NCI-H2107 treated with DMSO at 0.1 percent for 48 hours (cell line): ENCODE data around the gene ADD3.

ENCODE experiments used
- DNase-seq: peaks from one replicate; lab custom pipeline; 2025; ENCODE audit not compliant: unreplicated experiment; lab: John Stamatoyannopoulos, UW

ADD3 gene

DNA sequence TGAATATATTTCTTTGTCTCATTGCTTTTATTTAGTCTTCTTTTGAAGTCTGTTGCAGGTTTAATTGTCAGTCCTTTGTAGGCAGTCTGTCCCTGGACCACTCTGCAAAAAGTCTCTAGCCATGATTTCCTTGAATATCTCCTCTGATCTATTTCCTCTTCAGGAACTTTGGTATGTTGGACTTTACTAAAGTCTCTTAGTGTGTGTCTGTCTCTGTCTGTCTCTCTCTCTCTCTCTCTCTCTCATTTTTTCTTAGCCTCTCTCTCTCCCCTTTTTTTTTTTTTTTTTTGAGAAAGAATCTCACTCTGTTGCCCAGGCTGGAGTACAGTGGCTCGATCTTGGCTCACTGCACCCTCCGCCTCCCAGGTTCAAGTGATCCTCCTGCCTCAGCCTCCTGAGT, 57.5 kb downstream of the ADD3 start:
- DNase-seq, result no peak

DNA sequence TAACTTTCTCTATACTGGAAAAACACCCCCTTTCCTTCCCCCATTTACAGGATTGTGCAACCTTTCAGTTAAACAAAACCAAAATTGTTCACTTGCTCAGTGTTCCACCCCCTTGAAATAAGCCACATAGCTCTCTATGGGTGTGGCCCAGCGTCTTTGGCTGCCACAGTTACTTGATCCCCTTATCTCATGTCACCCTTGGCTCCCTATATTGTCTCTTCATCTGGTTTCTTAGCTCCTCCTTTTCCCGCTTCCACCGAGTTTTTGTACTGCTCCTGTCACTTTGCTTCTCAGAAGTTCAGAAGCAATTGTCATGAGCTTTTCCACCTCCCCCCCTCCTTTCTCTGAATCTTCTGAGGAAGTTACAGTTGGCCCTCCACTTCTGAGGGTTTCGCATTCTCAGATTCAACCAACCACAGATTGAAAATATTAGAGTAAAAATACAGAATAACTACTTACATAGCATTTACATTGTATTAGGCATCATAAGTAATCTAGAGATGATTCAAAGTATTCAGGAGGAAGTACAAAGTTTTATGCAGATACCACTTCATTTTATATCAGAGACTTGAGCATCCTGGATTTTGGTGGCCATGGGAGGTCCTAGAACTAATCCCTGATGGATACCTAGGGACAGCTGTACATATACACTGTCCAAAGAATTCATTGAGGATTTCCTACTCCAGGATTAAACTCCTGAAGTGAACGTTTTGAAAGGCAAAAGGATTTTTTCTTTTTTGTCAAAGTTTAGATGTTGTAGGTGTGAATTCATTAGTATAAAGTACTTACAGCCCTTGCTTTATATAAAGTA, 60.4 kb downstream of the ADD3 start:
- no peak for DNase-seq

DNA sequence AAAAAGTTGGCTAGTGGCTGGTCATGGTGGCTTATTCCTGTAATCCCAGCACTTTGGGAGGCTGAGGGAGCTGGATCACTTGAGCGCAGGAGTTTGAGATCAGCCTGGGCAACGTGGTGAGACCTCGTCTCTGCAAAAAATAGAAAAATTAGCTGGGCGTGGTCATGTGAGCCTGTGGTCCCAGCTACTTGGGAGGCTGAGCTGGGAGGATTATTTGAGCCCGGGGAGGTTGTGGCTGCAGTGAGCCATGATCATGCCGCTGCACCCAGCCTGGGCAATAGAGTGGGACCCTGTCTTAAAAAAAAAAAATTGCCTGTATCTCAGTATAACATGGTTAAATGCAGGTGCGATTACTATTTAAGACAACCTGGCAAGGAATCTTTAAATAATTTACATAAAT, 61.0 kb downstream of the ADD3 start:
- no peak for DNase-seq

DNA sequence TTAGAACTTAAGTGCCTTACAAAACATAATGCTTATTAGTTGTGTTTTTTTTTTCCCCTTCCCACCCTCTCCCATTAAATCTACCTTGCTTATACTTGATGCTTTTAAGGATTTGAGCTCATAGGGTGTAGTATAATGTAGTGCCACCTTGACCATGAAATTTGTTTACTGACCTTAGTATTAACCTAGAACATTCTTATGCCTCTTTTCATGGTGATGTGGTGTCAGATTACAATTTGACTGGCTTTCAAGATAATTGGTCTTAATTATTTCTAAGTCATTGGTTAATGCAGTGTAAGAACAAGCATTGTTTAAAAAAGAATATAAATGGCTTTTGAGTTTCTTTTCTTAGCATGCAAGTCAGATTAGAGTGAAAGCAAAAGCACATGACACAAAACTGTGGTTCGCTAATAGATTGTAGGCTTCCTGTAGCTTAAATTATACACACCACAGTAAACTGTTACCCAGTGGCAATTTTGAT, 61.8 kb downstream of the ADD3 start:
- peak; percentile 1 for DNase-seq

DNA sequence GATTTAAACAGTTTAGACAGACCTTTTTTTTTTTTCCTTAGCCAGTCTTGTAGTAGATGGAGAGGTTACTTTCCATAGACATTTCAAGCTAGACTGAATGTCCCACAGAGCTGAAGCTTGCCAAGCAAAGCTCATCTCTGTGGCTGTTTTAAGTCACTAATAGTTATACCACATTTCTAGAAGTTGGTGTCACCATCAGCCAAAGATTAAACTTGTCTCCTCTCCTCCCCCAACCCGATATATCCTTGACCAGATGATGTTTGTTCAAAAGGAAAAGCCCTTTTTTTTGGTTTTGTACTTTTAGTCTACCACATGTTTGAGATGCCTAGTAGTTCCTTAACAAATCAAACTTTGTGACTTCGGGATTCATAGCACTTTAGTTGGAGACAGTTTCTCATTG, 66.1 kb downstream of the ADD3 start:
- DNase-seq, result no peak

DNA sequence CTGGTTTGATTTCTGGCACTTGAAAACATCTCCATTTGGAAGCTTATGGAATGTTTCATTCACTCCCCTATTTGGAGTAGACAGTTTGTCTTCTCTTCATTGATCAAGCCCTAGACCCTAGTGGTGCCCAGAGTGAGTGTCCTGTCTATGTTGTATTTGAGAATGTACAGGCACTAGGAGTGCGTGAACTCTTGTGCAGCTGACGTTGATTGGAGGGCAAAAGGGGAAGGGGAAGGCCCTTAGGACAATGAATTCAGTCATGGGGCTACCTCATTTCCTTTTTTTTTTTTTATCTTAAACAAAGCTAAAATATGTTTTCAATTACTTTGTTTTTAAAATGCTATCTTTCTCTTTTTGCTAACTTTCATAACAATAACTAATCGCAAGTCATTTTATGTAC, 66.5 kb downstream of the ADD3 start:
- DNase-seq, result no peak

DNA sequence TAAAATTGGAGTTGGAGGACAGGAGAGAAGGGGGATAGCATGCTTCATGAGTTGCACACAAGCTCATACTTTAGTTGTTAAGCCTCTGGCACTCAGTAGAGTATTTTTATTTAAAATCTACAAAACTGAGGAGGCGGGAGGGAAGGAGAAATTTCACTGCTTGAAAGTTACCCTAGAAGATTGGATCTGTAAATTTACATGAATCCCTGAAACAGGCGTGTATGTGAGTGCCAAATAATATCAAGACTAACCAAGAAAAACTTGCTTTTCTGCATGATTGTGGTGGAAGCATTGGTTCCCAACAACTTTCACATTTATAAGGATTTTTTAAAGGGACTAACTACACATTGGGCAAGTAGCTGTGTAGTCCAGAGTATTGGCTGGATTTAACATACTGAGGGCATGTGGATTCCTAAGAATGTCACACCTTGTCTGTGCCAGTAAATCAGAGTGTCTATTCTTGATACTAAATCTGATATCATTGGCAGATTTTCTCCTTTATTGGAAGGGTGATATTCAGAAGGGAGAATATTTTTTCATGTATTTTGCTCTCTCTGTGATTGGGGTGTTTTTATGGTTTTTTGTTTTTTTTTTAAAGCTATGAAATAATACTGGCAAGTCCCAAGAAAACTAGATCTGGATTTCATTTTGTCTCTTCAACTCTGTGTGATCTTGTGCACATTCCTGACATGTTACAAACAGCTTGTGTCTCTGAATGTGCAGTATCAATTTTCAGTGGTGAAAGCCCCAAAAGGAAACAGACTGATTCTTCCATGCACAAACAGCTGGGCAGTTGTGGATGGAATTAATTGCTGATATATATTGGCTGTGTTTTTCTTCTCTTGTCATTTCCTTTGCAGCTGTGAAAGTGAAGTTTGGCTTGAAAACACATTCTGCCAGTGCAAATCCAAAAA, 67.2 kb downstream of the ADD3 start:
- no peak for DNase-seq

DNA sequence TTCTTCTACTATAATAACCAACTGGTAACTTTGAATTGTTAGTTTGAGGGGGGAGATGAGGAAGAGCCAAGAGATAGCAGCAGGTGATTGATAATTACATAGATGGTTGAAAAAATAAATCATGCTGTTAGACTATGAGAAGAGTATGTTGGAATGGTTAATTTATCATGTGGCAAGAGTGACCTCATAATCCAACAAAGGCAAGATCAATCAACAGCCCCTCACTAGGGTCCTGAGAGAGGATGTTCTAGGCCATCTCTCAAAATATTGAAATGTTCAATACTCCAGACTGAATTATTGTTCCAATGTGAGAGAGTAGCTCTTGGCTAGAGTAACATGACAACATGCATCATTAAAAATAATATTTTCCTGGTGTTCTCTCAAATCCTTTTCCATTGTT, 67.9 kb downstream of the ADD3 start:
- DNase-seq, result no peak

DNA sequence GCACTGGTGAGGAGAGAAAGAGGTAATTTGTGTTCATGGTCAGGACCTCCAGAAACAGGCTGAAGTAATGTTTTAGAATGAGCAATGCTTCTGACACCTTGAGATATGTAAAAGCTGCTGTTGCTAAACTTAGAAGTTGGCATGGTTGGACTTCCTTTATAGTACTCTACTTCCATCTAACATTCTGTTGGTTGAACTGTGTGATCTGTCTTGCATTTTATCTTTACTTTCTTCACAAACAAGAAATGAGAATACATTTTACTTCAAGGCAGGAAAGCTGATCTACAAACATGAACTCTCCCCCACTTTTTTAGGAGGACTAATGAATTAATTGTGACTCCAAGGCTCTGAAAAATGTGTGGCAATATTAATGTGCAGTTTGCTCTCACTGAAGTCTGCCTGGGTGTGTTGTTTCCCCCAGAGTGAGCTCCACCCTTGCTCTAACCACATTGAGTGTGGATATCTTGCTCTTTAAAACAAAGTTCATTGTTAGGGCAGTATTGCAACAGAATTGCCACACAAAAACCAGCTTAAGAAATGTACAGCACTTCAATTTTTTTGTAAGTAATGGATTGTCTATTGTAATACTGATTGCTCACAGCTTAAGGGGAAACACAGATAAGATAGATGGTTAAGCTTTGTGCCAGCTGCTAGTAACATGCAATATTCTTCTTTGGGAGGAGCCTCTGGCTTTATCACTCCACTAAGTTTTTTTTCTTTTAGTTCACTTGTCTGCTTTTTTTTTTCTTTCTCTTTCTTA, 69.0 kb downstream of the ADD3 start:
- no peak for DNase-seq

DNA sequence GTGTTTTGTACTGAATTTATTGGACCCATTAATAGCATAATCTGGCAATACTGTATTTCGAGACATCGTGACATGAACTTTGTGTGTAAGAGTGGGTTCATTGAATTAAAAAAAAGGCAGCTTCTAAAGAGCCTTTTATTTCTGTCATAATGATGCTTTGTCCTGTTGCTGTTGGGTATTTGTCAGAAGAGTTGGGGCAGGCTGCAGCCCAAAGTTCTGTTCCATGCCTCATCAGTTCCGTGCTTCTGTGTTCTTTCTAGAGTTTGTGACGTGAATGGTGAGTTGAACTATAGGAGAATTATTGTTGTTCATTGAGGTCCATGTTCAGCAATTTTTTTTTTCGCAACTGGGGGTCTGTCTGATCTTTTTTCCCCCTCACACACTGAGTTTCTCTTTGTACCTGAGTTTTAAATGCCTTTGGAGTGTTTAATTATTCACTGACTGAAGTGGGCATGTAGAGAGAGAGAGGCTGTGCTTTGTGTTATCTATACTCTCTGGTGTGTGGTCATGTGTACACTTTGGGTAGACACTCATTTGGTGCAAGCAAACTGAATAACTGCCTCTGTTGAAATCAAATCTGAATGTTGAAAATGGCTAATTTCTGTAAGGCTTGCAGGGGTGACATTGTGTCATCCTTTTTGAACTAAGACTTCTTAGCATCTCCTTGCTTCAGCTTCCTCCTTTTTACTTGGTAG, 69.8 kb downstream of the ADD3 start:
- no peak for DNase-seq

DNA sequence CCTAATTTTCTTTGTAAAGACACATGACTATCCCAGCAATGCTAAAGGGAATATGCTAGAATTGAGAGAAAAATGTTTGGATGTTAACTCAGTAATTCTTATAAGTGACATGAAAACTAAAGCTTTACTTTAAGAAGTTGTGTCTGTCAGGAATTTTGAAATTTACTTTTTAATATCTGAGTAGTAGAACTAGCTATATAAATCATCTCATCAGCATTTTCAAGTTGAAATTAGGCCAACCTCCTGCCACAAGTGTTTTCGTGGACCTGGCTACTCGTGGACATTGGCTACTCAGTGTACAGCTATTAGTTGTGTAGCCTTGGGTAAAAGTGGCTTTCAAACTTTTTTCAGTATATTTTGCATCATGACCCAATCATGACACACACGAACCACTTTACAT, 70.5 kb downstream of the ADD3 start:
- DNase-seq, result no peak

DNA sequence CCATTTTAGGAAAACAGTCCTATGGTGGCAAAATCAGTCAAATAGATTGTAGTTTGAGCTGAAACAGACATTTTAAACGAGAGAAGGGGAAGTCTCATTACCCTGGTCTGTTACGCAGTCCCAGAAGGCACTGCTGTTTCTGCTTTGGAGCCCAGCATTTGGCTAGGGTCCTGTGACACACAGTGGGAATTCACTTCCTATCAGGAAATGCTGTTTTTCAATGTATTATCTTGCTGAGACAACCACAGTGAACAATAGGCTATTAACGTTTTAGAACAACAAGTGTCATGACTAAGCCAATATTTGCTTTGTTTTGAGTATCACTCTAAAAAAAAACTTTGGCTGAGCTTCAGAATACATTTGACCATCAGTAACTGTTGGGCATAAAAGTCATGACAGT, 74.1 kb downstream of the ADD3 start:
- no peak for DNase-seq

DNA sequence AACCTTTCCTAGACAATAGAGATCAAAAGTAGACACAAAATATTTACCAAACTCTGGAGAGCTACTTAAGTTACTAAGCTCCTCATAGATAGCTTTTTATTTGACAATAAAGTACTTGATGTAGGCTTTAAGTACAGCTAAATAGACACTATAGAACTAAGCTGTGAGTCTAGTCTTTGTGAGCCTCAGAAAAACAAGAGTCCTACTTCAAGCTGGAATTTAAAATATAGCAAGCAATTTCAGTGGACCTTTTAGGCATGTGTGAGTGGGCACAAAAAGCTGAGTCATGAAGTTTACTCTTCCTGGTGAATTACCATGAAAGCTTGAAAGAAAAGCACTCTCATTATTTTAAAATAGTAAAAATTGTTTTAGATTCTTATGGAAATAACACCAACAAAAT, 76.1 kb downstream of the ADD3 start:
- DNase-seq, result peak; percentile 26

DNA sequence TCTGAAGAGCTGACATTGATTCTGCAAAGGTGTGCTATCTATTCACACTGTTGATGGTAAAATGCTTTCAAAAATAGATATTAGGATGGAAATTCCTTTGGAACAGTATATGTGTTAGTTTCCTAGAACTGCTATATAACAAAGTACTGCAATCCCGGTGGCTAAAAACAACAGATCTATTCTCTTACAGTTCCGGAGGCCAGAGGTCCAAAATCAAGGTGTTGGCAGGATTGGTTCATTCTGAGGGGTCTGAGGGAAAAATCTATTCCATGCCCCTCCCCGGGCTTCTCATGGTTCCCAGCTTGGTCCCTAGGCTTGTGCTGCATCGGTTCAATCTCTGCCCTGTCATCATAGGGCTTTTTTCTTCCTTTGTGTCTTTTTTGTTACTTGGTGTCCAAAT, 79.9 kb downstream of the ADD3 start:
- DNase-seq, result no peak

DNA sequence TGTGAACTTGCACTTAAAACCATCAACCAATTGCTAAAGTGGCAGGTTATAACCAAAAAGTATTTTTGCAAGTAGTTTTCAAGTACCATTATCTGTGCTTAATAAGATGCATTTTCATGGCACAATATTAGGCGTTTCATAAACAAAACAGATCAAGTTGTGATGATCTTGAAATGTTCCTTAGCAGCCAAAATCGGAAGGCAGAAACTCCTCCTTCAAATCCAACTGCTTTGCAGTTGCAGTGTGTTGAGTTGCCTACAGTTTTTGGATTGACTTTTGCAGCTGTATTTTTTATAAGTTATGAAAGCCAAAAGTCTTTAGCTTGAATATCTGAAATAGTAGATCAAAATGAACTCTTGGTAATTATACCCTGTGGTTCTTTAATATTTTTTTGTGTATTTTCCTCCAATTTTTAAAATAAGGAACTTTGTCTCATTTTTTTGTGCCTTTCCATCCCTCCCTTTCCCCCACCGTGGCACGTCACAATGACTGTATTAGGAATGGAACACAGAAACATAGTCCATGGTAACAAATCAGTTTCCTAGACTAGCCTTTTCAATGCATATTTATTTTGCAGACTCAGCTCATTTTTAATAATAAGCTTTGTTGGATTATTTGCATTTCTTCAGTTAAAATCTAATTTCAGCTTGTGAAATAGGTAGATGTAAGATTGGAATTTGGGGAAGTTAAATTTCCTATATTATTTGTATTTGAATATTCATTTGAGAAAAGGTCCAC, 80.8 kb downstream of the ADD3 start:
- no peak for DNase-seq

DNA sequence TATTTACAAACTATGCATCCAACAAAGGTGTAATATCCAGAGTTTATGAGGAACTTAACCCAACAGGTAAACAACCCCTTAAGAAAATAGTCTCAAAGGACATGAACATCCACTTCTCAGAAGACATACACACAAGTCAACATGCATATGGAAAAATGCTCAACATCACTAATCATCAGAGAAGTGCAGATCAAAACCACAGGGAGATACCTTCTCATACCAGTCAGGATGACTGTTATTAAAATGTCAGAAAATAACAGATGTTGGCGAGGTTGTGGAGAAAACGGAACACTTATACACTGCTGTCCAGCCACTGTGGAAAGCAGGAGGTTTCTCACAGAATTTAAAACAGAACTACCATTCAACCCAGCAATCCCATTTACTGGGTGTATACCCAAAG, 84.0 kb downstream of the ADD3 start:
- DNase-seq, result no peak

DNA sequence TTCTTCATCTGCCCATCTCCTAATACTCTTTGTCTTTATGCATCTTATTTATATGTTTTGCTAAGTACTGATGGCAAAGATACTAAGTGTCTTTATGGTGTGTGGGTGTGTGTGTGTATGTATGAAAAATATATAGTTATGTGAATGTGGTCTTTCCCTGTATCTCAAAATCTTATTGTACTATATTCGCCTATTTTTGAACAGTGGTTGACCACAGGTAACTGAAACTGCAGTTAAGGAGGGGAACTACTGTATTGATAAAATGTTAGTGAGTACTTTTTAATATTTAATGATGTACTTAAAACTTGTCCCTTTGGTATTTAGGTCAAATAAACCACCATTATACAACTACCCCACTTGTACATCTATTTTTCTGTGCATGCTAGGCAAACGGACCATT, 85.9 kb downstream of the ADD3 start:
- no peak for DNase-seq

DNA sequence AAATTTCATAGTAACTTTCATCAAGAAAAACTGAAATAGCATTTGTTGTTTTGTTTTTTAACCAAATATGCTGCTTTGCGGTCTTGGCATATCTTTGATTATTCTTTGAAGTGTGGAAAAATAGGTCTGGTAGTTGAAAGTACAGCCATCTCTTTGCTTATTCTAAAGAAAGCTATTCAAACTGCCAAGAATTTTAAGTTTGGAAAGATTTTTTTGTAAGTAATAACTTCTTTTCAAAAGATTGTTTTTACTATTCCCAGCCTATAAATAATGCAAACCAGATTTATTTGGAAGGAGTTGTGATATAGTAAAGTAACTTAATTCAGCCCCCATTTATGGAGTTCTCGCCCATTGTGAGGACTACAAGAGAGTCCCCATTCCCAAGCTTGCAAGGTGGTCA, 87.0 kb downstream of the ADD3 start:
- DNase-seq, result no peak

DNA sequence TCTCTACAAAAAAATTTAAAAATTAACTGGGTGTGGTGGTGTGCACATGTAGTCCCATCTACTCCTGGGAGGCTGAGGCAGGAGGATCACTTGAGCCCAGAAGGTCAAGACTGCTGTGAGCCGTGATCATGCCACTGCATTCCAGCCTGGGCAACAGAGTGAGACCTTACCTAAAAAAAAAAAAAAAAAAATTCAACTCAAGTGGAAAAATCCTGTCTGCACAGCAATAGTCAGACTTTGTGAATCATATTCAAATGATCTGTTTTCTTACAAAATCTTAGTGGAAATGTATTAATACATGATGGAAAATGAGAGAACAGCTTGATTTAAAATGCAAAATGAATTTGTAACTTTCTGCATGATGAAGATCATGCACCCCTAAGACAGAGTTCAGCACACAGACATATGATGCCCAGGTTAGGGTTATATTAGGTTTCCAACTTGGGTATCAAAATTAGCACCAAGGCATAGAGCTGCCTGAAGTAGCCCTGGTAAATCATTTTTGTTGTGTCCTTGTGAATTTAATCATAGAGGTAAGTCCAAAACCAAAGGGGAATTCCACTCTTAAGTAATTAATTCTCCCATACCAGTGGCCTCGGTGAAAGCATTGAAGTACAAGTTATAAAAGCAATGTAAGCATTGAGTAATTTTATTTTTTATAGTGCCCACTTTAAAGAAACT, 93.8 kb downstream of the ADD3 start:
- DNase-seq, result no peak
